ENCODE measurements around the gene AUH.

DNA sequence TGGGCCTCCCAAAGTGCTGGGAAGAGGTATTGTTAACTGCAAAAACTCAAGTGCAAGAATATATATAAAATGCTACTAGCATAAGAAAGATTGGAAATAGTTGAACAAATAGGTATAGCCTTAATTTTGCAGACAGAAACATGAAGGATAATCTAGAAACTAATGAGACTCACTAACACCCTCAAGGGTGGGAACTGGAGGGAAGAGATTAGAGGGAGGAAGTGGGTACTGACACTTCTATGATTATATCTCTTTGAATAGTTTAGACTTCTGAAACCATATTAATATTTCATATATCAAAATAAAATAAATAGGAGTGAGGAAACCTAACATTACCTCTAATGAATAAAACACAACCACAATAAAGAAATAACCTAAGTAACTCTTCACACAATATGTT is 23.0 kb downstream of the AUH start:
- TF ChIP-seq FOXM1 (IDR thresholded peaks at IDR 0.05; ENCODE audit: borderline replicate concordance): no peak
- TF ChIP-seq ELF4 (IDR thresholded peaks at IDR 0.05): no peak
- TF ChIP-seq FOXA1 (IDR thresholded peaks at IDR 0.05): no peak
- TF ChIP-seq SUZ12 (IDR thresholded peaks at IDR 0.05): no peak
- no peak for TF ChIP-seq ZNF384 (IDR thresholded peaks at IDR 0.05)
- no peak for TF ChIP-seq ARNT (IDR thresholded peaks at IDR 0.05)
- TF ChIP-seq BHLHE40 (IDR thresholded peaks at IDR 0.05; ENCODE audit: borderline replicate concordance): no peak
- no peak for TF ChIP-seq TARDBP (IDR thresholded peaks at IDR 0.05)
- no peak for TF ChIP-seq SP1 (IDR thresholded peaks at IDR 0.05)
- no peak for TF ChIP-seq FOXK2 (IDR thresholded peaks at IDR 0.05)
- TF ChIP-seq HDGF (IDR thresholded peaks at IDR 0.05; ENCODE audit: borderline replicate concordance): no peak
- no peak for TF ChIP-seq LEF1 (IDR thresholded peaks at IDR 0.05; ENCODE audit: borderline replicate concordance)
- TF ChIP-seq, protein P1, sequence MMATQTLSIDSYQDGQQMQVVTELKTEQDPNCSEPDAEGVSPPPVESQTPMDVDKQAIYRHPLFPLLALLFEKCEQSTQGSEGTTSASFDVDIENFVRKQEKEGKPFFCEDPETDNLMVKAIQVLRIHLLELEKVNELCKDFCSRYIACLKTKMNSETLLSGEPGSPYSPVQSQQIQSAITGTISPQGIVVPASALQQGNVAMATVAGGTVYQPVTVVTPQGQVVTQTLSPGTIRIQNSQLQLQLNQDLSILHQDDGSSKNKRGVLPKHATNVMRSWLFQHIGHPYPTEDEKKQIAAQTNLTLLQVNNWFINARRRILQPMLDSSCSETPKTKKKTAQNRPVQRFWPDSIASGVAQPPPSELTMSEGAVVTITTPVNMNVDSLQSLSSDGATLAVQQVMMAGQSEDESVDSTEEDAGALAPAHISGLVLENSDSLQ (IDR thresholded peaks at IDR 0.05): no peak
- TF ChIP-seq L3MBTL2 (conservative IDR thresholded peaks at IDR 0.05): no peak

All from HEK293T (cell line).